ENCODE data around the gene SLAMF7.
A peak's percentile ranks its signal among the peaks of the same experiment; 100 is the strongest.
"Not testable (repeated sequence)": the region's sequence is repeated elsewhere in the genome, so short reads cannot be mapped to it uniquely, and the experiment has no call there.

SLAMF7 gene

DNA sequence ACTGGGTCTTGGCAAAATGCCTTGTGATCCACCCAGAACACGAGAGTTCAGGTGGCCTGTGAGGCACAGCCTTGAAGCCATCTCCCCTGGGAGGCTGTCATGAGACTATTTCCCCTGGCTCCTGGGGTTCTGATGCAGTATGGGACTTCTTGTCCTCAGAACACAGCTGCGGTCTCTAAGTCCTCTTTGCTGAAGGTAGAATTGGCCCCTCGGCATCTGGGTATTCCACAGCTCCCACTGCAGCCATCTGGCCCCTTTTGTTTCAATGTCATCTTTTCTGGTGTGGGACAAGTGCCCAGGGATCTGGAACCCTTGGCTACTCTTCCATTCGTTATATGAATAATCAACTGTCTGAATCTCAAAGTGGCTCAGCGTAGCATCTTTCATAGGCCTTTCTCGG is 39.9 kb downstream of the SLAMF7 start:
- no peak for DNase-seq

DNA sequence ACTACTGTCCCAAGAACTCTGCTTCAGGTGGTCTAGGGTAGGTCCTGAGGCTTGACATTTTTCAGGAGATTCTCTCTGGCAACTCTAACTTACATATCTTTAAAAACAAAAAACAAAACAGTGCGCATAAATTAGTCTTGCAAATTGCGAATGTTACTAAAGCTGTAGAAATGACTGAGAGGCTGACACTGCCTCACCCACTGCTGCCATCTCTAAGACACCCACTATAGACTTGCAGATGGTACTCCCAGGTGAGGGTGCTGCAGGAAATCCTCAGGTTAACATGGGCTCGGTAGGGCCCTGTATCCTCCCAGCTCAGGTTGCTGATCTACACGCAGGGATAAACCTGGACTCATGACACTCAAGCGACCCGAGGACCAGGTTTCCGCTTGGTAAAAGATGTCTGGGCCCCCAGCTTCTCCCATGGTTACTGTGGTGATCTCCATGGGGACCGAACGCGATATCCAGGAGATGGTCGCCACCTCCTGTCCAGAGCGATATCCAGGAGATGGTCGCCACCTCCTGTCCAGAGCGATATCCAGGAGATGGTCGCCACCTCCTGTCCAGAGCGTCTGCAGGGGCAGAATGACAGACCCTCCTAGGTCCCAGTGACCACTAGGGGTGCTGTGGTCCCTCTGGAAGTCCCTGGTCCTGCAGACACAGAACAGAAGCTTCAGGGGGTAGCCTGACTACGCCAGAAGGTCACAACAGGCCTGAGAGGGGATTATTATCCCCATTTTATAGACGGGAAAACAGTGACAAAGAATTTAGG is 40.8 kb downstream of the SLAMF7 start:
- DNase-seq: no peak

GRCh38 chr1:160780398-160780755 is 41.3 kb downstream of the SLAMF7 start:
- DNase-seq: no peak

DNA sequence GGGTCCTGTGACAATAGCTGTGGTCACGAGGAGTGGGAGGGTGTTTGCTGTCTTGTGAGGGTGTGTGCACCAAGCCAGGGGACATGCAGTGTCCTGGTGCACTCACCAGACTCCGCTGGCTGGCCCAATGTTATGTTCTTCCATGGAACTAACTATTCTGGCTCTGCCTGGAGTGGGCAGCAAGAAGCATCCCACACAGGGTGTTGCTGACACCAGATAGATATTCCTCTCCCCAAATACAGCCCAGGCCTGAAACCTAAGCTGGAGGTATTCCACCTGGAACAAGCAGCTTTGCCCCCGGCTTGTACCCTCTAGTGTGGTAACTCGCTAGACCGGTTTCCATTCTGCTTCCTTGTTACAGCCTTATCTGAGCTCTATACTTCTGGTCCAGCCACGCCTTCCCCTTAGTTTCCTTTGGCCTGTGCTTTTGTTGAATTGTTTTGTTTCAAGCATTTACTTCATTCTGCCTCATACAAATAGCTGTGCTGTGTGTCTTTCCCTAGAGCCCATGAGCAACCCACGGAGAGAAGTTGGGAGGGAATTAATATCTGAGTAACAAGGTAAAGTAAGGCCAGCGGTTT is 42.2 kb downstream of the SLAMF7 start:
- DNase-seq: no peak

DNA sequence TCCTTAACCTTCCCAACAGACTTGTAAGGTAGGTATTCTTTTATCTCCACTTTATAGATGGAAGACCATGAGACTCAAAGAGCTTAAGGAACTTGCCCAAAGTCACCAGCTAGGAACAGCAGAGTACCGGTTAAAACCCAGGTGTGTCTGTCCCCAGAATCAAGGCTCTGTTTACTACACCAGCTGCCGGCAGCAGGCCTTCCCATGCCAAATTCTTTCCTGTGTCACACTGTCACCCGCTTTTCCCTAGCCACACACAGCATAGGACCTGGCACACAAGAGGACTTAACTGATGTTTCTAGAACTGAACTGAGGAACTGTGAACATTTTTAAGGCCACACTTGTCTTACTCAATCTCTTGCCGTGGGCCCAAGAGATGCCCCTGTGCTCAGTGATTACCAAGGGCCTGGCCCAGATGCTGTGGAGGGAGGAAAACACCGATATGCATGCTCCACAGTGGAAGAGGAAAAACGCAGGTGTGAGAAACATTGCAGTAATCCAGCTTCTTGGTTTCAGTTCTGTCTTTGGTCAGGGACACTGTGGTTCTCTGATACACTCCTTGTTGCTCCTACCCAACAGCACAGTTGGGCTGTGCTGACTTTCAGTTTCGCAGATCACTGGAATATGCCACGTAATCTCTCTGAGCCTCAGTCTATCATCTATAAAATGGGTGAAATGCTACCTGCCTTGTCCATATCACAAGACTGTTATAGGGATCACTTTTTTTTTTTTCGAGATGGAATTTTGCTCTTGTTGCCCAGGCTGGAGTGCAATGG is 43.1 kb downstream of the SLAMF7 start:
- no peak for DNase-seq

DNA sequence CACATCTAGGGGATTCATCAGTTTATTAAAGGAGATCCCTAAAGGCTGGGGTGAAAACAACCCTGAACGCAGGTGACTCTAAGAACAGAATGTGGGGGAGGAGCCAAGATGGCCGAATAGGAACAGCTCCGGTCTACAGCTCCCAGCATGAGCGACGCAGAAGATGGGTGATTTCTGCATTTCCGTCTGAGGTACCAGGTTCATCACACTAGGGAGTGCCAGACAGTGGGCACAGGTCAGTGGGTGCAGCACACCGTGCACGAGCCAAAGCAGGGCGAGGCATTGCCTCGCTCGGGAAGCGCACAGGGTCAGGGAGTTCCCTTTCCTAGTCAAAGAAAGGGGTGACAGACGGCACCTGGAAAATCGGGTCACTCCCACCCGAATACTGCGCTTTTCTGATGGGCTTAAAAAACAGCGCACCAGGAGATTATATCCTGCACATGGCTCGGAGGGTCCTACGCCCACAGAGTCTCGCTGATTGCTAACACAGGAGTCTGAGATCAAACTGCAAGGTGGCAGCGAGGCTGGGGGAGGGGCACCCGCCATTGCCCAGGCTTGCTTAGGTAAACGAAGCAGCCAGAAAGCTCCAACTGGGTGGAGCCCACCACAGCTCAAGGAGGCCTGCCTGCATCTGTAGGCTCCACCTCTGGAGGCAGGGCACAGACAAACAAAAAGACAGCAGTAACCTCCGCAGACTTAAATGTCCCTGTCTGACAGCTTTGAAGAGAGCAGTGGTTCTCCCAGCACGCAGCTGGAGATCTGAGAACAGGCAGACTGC is 44.1 kb downstream of the SLAMF7 start:
- not testable (repeated sequence) for DNase-seq

DNA sequence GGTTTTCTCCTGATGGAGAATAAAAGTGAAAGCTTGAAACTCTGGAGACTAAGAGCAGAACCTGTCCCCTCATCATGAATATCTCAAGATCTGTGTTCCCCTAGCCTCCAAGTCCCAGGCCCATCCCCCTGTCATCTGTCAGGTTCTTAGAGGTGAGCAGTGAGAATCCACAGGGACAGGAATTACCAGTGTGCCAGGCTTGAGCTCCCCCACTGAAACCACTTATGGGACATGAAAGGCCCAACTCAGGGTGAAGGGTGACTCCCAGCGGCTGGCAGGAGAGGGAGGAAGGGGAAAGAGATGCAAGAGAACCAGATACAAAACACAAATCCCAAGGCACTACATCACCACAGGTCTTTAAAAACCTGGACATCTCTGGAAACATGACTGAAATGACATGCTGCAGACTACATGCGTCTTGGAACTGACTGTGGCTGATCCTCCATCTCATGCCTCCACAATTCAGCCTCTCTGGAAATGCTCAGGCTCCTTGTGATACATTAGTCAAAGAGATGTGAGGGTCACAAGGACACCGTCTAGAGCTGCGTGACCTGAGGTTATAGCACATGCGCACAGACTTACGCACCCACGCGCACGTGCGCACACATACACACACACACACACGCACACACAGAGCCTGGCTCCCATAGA is 50.1 kb downstream of the SLAMF7 start:
- DNase-seq: no peak

DNA sequence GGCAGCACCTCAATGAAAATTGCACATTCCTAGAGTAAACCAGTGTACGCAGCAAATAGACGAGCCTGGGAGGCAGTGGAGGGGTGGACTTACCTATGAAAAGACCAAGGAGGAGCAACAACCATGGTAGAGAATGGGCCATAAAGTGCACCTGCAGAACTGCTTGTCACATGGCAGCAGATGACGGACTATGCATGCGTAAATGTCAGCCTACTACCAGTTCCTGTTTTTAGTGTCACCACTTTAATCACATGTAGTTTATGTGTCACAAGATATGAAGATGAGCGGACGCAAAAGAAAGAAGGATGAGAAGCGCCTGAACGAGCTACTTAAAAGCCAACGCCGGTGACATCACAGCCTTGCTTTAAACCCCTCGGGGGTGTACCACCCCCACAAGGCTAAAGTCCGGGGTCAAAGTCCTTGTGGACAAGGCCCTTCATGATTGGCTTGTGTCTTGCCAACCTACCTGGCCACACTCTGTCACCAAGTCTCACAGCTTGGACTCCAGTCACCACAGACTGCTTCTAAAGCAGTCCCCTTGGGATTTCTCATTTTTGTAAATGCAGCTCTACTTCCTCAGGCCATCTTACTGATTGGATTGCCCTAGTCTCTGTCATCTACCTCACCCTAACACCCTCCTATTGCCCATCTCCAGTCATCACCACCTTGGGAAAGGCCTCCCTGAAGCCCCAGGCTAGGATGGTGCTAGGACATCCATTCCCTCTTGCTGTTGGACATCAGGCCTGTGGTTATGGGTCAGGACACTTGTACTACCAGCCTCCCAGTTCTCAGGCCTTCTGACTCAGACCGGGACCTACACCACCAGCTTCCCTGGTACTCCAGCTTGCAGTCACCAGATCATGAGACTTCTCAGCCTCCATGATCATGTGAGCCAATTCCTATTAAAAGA is 50.9 kb downstream of the SLAMF7 start:
- DNase-seq: no peak

- DNase-seq: no peak
Measured at GRCh38 chr1:160794376-160794775, 55.3 kb downstream of the SLAMF7 start.

DNA sequence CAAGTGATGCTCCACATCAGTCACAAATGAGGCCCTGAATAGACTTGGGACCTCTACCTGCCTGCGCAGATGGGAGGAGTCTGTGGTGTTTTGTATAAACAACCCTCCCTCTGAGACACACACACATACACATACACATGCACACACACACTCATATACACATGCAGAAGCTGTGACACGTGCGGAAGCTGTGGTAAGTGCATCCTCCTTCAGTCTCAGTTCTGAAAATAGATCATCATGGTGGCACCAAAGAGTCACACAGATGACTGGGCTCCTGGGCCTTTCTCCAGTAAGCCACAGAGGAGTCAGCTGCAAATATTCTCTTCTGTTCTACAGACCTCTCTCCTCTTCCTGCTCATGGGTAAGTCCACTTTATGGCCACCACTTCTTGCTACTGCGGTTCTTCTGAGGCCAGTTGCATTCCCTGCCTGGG is 56.9 kb downstream of the SLAMF7 start, which contains the start of gene LY9:
TSS of gene LY9 (plus strand) at position 224 of the 433 bp plus-strand sequence. CDS start at position 238, 14 bp downstream.
- DNase-seq: peak; percentile 60

- DNase-seq: no peak
Measured at GRCh38 chr1:160797271-160797709, 58.2 kb downstream of the SLAMF7 start.

DNA sequence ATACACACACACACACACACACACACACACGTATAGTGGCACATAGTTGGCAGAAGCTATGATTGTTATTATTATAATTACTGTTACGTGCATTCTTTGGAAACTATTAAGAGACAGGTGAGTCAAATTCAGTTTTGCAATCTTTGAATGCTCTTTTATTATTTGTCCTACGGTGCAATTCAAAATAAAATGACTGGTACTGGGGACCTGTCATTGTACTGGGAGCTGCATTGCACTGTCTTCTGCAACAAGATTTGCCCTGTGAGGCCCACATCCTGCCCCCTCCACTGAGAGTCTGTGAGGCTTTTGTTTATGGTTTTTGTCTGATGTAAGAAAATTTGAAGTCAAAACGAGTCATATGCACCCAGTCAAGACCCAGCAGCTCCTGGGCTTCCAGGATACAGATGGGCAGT is 58.8 kb downstream of the SLAMF7 start:
- peak; percentile 35 for DNase-seq

DNA sequence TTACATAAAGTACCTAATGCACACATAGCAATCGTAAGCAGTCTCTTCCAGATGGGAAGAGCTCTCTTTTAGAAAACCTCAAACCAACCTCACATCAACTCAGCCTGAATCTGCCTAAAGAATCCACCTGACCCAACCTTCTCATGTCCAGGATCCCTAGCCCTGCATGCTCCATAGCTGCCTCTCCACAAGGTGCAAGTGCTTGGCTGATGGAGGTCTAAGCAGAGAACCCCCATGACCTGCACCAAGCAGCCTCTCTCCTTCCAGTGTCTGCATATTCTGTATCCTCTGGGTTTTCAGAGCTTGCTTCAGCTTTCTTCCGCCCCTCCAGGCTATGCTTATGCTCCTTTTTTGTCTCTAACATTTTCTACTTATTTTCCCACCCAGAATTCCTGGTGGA is 59.4 kb downstream of the SLAMF7 start:
- DNase-seq: no peak

- no peak for DNase-seq
Measured at GRCh38 chr1:160799641-160800040, 60.6 kb downstream of the SLAMF7 start.

- DNase-seq: no peak
Measured at GRCh38 chr1:160800142-160800541, 61.1 kb downstream of the SLAMF7 start.

GRCh38 chr1:160800645-160801408 is 61.8 kb downstream of the SLAMF7 start:
- DNase-seq: no peak

DNA sequence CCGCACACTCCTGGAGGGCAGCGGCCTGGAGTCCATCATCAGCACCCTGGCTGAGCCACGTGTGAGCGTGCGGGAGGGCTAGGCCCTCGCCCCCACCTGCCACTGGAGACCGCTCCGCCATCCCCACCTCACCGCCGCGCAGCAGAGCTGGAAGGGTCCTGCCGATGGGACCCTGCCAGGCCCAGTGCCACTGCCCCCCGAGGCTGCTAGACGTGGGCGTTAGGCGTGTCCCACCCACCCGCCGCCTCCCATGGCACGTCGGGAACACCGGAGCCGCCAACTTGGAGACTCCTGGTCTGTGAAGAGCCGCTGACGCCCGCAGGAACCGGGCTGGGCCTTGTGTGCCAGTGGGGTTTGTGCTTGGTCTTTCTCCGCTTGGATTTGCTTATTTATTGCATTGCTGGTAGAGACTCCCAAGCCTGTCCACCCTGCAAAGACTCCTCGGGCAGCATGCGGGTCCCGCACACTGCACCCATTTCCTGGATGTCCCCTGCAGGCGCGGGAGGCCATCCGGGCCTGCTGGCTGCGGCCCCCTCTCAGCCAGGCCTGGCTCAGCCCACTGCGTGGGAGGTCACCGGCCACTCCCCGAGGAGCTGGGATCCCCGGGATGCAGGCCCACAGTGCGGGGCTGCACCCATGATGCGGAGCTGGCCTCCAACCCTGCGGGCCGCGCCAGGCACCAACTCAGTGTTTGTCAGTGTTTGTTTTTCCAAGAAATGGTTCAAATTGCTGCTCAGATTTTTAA is 63.0 kb downstream of the SLAMF7 start:
- no peak for DNase-seq

Data from T-helper 9 cell (primary cell).